HG02763 (cell line): ENCODE data around the gene PRSS2.

Experiments used
- ATAC-seq: cut with Tn5 transposase; IDR thresholded peaks from one replicate; pipeline ENCODE4 v1.9.1; 2021; ENCODE audit warnings: mild to moderate bottlenecking, moderate library complexity; ENCODE audit not compliant: unreplicated experiment

The PRSS2 gene

DNA sequence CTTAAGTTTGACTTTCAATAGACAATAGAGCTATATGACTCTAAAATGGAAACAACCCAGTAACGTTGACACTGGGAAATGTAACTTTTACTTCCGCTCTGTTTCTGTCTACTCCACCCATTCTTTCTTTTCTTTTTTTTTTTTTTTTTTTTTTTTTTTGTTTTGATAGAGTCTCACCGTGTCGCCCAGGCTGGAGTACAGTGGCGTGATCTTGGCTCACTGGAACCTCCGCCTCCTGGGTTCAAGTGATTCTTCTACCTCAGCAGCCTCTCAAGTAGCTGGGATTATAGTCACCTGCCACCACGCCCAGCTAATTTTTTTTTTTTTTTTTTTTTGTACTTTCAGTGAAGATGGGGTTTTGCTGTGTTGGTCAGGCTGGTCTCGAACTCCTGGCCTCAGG lies 13.9 kb downstream of the PRSS2 start:
- ATAC-seq: no peak

DNA sequence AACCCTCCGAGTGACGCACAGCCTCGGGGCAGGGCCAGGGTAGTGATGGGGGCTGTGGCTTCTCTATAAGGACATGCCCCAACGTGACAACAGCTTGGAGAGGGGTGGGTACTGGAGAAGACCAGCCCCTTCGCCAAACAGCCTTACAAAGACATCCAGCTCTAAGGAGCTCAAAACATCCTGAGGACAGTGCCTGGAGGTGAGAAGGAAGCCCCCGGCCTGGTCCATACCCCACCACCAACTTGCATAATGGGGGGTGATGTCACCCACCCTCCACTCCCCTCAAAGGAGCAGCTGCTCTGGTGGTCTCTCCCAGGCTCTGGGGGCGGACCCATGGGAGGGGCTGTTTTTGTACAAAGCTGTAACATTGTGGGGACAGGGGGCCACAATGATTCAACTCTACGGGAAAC lies 15.1 kb downstream of the PRSS2 start:
- no peak for ATAC-seq

DNA sequence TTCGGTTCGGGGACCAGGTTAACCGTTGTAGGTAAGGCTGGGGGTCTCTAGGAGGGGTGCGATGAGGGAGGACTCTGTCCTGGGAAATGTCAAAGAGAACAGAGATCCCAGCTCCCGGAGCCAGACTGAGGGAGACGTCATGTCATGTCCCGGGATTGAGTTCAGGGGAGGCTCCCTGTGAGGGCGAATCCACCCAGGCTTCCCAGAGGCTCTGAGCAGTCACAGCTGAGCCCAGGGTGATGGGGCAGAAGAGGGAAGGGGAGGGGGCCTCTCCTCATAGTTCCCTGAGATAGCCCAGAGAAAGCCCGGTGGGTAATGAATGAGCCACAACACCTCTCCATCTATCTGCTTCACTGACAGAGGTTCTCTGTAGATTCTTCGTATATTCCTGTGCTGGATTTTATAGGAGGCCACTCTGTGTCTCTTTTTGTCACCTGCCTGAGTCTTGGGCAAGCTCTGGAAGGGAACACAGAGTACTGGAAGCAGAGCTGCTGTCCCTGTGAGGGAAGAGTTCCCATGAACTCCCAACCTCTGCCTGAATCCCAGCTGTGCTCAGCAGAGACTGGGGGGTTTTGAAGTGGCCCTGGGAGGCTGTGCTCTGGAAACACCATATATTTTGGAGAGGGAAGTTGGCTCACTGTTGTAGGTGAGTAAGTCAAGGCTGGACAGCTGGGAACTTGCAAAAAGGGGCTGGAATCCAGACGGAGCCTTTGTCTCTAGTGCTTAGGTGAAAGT lies 16.4 kb downstream of the PRSS2 start:
- ATAC-seq: no peak

GRCh38 chr7:142787783-142788182 lies 17.0 kb downstream of the PRSS2 start:
- no peak for ATAC-seq

GRCh38 chr7:142788303-142789289 lies 17.8 kb downstream of the PRSS2 start:
- no peak for ATAC-seq

GRCh38 chr7:142789441-142789840 lies 18.7 kb downstream of the PRSS2 start:
- no peak for ATAC-seq

- no peak for ATAC-seq
Measured at GRCh38 chr7:142790056-142790455, 19.3 kb downstream of the PRSS2 start.

DNA sequence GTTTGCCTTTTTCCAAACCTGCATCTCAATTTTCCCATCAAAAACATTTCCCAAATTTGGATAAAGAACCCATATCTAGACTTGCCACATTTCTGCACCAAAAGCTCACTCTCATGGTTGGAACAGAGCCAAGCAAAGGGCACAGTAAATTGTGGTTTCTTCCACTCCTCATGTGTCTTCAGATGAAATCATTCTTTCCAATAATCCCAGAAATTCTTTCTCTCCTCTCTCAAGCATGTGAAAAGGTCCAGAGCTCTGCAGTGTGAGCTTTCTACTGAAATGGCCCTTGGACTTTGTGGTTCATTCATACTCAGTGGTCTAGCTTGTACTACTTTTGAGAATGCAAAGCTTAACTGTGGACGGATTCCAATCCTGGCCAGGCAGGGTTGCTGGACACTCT lies 19.8 kb downstream of the PRSS2 start:
- ATAC-seq: no peak

- no peak for ATAC-seq
Measured at GRCh38 chr7:142791502-142791901, 20.7 kb downstream of the PRSS2 start.

- ATAC-seq: no peak
Measured at GRCh38 chr7:142792129-142792528, 21.4 kb downstream of the PRSS2 start.

DNA sequence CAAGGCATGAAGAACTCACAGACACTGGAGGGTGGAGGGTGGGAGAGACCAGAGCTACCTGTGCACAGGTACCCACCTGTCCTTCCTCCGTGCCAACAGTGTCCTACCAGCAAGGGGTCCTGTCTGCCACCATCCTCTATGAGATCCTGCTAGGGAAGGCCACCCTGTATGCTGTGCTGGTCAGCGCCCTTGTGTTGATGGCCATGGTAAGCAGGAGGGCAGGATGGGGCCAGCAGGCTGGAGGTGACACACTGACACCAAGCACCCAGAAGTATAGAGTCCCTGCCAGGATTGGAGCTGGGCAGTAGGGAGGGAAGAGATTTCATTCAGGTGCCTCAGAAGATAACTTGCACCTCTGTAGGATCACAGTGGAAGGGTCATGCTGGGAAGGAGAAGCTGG lies 21.8 kb downstream of the PRSS2 start:
- ATAC-seq: no peak

GRCh38 chr7:142793156-142793555 lies 22.4 kb downstream of the PRSS2 start:
- ATAC-seq: no peak

DNA sequence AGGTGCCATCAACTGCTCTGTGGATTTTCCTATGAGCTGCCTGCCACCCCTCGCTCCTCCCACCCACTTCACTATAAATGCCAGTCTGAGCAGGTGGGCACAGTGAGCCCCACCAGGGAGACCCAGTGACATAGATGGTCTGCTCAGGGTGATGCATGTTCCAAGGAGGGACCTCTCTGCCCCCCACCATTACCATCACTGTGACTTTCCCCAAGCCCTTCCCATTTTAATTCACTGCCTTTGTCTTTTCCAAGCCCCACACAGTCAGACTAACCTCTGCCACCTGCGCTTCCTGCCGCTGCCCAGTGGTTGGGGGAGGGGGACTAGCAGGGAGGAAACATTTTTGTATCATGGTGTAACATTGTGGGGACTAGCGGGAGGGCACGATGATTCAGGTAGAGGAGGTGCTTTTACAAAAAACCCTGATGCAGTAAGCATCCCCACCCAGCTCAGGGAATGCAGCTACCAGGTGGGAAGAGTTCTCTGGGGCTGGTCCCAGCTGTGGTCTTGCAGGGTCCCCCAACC lies 24.6 kb downstream of the PRSS2 start:
- ATAC-seq: no peak

- ATAC-seq: no peak
Measured at GRCh38 chr7:142796001-142796500, 25.3 kb downstream of the PRSS2 start.

GRCh38 chr7:142796501-142797390 lies 26.0 kb downstream of the PRSS2 start:
- peak; percentile 31 for ATAC-seq

DNA sequence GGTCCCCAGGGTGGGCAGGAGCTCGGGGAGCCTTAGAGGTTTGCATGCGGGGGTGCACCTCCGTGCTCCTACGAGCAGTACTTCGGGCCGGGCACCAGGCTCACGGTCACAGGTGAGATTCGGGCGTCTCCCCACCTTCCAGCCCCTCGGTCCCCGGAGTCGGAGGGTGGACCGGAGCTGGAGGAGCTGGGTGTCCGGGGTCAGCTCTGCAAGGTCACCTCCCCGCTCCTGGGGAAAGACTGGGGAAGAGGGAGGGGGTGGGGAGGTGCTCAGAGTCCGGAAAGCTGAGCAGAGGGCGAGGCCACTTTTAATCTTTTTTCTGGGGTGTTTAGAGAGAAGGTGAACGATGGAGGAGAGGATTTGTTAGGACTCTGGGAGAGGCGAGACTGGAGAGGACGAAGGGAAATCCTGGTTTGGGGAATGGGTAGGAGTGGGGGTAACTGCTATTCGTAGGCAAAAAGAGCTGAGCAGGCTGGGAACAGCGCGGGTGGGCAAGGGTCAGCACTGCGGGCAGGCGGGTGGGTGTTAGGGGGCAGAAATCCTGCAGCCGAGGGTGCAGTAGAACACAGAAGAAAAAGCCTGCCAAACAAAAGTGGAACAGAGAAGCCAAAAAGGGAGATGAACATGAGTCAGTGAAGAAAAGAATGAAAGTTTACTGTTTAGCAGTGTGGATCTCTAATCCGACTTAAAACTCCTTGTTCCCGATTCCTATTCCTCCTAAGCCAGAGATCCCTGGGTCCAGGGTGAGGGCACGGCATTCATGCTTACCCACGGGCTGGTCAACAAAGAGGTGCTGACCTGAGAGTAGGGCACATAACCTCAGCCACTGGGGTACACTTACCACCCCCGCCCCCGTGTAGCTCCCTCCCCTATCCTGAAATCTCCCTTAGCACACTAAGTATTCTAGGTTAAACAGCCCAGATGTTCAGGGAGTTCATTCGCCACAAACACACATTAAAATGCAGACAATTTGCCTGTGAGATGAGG lies 26.9 kb downstream of the PRSS2 start:
- ATAC-seq: peak; percentile 33

DNA sequence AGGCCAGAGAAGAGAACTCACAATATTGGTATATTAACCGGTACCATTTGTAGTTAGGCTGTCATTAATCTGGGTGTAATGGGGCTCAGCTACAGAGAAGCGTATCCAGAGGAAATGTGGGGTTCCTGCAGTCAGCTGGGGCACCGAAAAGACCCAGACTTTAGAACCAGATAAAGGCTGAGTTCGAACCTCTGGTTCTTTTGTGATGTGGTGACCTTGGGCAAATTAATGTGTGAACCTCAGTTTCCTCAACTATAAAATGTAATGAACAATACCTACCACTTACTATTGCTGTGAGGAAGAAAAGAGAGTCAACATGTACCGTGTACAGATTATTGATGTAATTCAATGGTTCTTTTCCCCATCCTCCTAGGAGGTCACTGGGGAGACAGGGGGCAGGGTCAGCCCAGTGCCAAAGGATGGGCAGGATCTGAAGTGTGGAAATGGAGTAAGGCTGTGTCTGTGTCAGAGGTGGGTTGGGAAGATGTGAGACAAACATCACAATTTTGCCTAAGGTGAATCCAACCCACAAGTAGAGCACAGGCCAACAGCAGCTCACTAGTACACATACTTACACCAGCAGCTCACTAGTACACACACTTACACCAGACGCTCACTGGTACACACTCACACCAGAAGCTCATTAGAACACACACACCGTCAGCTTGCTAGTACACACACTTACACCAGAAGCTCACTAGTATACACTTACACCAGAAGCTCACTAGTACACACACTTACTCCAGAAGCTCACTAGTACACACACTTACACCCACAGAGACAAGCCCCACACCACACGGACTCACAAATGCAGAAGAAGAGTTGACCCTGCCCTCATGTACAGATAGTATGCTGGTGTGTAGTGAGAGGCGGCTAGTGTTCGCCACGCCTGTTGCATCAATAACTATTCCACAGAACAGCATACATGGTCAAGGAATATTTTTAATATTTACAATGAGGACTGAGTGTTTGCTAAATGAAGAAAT lies 28.0 kb downstream of the PRSS2 start:
- ATAC-seq: no peak

DNA sequence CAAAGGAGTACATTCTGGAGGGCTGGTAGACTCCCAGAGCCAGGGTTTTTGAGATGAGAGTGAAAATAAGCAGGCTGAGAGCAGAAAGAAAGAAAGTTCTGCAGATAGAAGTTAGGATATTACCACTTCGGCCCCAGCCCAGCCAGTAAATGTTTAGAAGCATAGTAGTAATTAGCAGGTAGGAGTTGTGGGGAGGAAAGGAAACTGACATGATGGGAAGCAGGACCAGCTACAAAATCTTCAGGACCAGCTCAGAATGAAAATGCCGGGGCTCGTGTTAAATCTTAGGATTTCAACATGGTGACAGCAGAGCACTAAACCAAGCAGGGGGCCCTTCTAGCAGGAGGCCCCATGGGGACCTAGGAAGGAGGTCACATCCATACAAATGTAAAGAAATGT lies 28.7 kb downstream of the PRSS2 start:
- no peak for ATAC-seq
